Gastroesophageal sphincter (tissue), 3 donors: ENCODE measurements around the gene ADD1.

Experiments used
- CTCF ChIP-seq, 4 experiments: fragments of 200-600 bp in 2 of 4; fragments of 450-650 bp in 2 of 4; sonication (generic) in 1 of 4; IDR thresholded peaks; one replicate each; pipeline ENCODE4 v1.5.1; 2017 to 2019; ENCODE audit warnings: antibody characterized with exemption in 4 of 4, mild to moderate bottlenecking in 2 of 4, moderate library complexity in 2 of 4
- EP300 ChIP-seq: sonication (generic); formaldehyde crosslinking; IDR thresholded peaks from one replicate; pipeline ENCODE4 v1.6.1; 2017; ENCODE audit warnings: antibody characterized with exemption, mild to moderate bottlenecking
- POLR2AphosphoS5 ChIP-seq: sonication (generic); formaldehyde crosslinking; IDR thresholded peaks from one replicate; pipeline ENCODE4 v1.6.1; 2017; ENCODE audit warnings: antibody characterized with exemption

GRCh38 chr4:2898001-2898400 lies 54.4 kb downstream of the ADD1 start:
- no peak for TF ChIP-seq CTCF (IDR thresholded peaks at IDR 0.05)
- TF ChIP-seq EP300, result no peak
- TF ChIP-seq POLR2AphosphoS5, result no peak
